GM12892 (cell line): ENCODE data around the gene CERCAM.

ENCODE experiments used
- POLR2A ChIP-seq: IDR thresholded peaks from 2 replicates; pipeline ENCODE4 v1.6.1; 2011; ENCODE audit warnings: low read depth, low read length, control low read depth
- POLR2AphosphoS5 ChIP-seq: IDR thresholded peaks from 2 replicates; pipeline ENCODE4 v1.6.1; 2011; ENCODE audit warnings: low read depth, low read length, control low read depth
- TAF1 ChIP-seq: IDR thresholded peaks from 2 replicates; pipeline ENCODE4 v1.6.1; 2011; ENCODE audit warnings: low read depth, mild to moderate bottlenecking, control low read depth, low read length, borderline replicate concordance

DNA sequence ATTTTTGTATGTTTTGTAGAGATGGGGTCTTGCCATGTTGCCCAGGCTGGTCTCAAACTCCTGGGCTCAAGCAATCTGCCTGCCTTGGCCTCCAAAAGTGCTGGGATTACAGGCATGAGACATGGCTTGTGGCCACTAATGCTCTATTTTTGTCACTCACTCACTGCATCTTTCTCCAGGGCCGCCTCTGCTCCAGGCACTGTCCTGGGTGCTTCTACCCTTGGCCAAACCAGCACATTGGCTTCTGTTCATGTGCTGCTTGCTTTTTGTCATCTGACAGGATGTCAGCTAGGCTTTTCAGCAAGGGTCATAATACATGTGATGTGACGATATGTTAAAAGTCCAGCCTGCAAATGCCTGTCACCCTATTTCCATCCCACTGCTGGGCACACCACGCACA, 38.4 kb downstream of the CERCAM start:
- TF ChIP-seq TAF1 (no peak), POLR2A (no peak), POLR2AphosphoS5 (no peak)
